H1 (cell line): ENCODE results near the gene GRM7. TPM values are rescaled to one million over a fixed set of nuclear protein-coding genes. Genes with fewer than 3 reads are reported as not detected.

Experiments
- CTCF ChIA-PET: fragments of 300-600 bp; sonication (Branson Sonifier 250); formaldehyde crosslinking; loops from one replicate; lab custom pipeline; 2021; ENCODE audit not compliant: partially characterized antibody; lab: Charles Lee
- POLR2A ChIA-PET: fragments of 300-600 bp; sonication (Branson Sonifier 250); formaldehyde crosslinking; loops from one replicate; lab custom pipeline; 2021; ENCODE audit warnings: inconsistent platforms; ENCODE audit not compliant: partially characterized antibody; lab: Charles Lee
- DNase-seq, 2 experiments: peaks; one replicate each; pipeline versions ENCODE4 v3.0.0 to v3.0.0-alpha.2; 2010 to 2022; ENCODE audit warnings: low spot score in 2 of 2, low read depth in 1 of 2, mixed read lengths in 1 of 2
- FAIRE-seq: peaks from 2 replicates; lab custom pipeline; 2011; peaks lifted over from hg19 to GRCh38; lab: Jason Lieb, UNC
- H2AFZ ChIP-seq: 2 replicates; pipeline ENCODE4 v1.8.1; 2012; ENCODE audit warnings: low read length, inconsistent platforms
- H2AK5ac ChIP-seq: 2 replicates; pipeline ENCODE4 v1.6.1; 2013; ENCODE audit warnings: low read depth, low read length
- H2BK120ac ChIP-seq: replicated peaks from 2 replicates; pipeline ENCODE3; 2013; ENCODE audit warnings: low read depth, low read length, inconsistent platforms
- H2BK12ac ChIP-seq: 2 replicates; pipeline ENCODE4 v1.6.1; 2013; ENCODE audit warnings: low read depth, low read length
- H2BK15ac ChIP-seq: 2 replicates; pipeline ENCODE4 v1.6.1; 2013; ENCODE audit warnings: low read length
- H2BK20ac ChIP-seq: 2 replicates; pipeline ENCODE4 v1.6.1; 2013; ENCODE audit warnings: low read length
- H2BK5ac ChIP-seq: 2 replicates; pipeline ENCODE4 v1.6.1; 2013; ENCODE audit warnings: low read depth, low read length
- H3K14ac ChIP-seq: 2 replicates; pipeline ENCODE4 v1.6.1; 2013; ENCODE audit warnings: inconsistent platforms; ENCODE audit not compliant: insufficient read length
- H3K18ac ChIP-seq: 2 replicates; pipeline ENCODE4 v1.6.1; 2013; ENCODE audit warnings: low read length; ENCODE audit errors: extremely low read depth
- H3K23ac ChIP-seq: 2 replicates; pipeline ENCODE4 v1.6.1; 2013; ENCODE audit warnings: inconsistent platforms; ENCODE audit not compliant: insufficient read length
- H3K23me2 ChIP-seq: 2 replicates; pipeline ENCODE4 v1.6.1; 2013; ENCODE audit warnings: low read depth, low read length
- H3K27ac ChIP-seq: 2 replicates; pipeline ENCODE4 v1.6.1; 2011; ENCODE audit warnings: low read depth, low read length, inconsistent platforms
- H3K27me3 ChIP-seq, 4 experiments: replicated peaks in 1 of 4; 1 replicate in 1 of 4; 2 replicates in 3 of 4; pipeline versions ENCODE4 v1.6.1 to v1.8.1; 2011 to 2013; ENCODE audit warnings: low read length in 3 of 4, mild to moderate bottlenecking in 3 of 4, inconsistent platforms in 2 of 4, mixed read lengths in 2 of 4, moderate library complexity in 1 of 4; ENCODE audit not compliant: control insufficient read depth in 3 of 4, insufficient read depth in 3 of 4; ENCODE audit errors: extremely low read depth in 1 of 4
- H3K36me3 ChIP-seq, 4 experiments: 2 replicates each; pipeline versions ENCODE4 v1.6.1 to v1.8.1; 2011 to 2013; ENCODE audit warnings: mild to moderate bottlenecking in 4 of 4, low read length in 3 of 4, moderate library complexity in 2 of 4, control low read depth in 1 of 4, inconsistent platforms in 1 of 4; ENCODE audit not compliant: insufficient read depth in 4 of 4, control insufficient read depth in 2 of 4
- H3K4ac ChIP-seq: replicated peaks from 2 replicates; pipeline ENCODE3; 2013; ENCODE audit warnings: low read length, low read depth, mixed read lengths, inconsistent platforms; ENCODE audit not compliant: insufficient read length
- H3K4me1 ChIP-seq, 4 experiments: replicated peaks in 1 of 4; 1 replicate in 1 of 4; 2 replicates in 3 of 4; pipeline versions ENCODE4 v1.6.1 to v1.8.1; 2011 to 2013; ENCODE audit warnings: low read length in 3 of 4, inconsistent platforms in 2 of 4, mixed read lengths in 1 of 4; ENCODE audit not compliant: insufficient read depth in 4 of 4, control insufficient read depth in 3 of 4
- H3K4me2 ChIP-seq, 2 experiments: 2 replicates each; pipeline versions ENCODE4 v1.6.1 to v1.8.1; 2011 to 2013; ENCODE audit warnings: low read depth in 2 of 2, low read length in 2 of 2, control low read depth in 1 of 2, inconsistent platforms in 1 of 2, mild to moderate bottlenecking in 1 of 2; ENCODE audit not compliant: insufficient read depth in 1 of 2
- H3K4me3 ChIP-seq, 4 experiments: fragments of 200-600, 300-600 bp in 1 of 4; sonication (generic), shearing (Covaris generic), sonication (Bioruptor Twin) in 1 of 4; 2 replicates each; pipeline versions ENCODE4 v1.5.1 to v1.8.1; 2011 to 2016; ENCODE audit warnings: low read length in 4 of 4, low read depth in 3 of 4, control low read depth in 2 of 4, inconsistent platforms in 2 of 4, mild to moderate bottlenecking in 2 of 4, mixed read lengths in 1 of 4, moderate library complexity in 1 of 4; ENCODE audit not compliant: insufficient read depth in 2 of 4; ENCODE audit errors: extremely low read depth in 1 of 4
- H3K56ac ChIP-seq: replicated peaks from 2 replicates; pipeline ENCODE3; 2013; ENCODE audit warnings: low read depth, mild to moderate bottlenecking, mixed read lengths, low read length, inconsistent platforms; ENCODE audit not compliant: insufficient read length
- H3K79me1 ChIP-seq: 2 replicates; pipeline ENCODE4 v1.6.1; 2013; ENCODE audit warnings: low read depth, low read length, control low read depth
- H3K79me2 ChIP-seq, 2 experiments: 2 replicates each; pipeline versions ENCODE4 v1.6.1 to v1.8.1; 2012 to 2013; ENCODE audit warnings: low read length in 2 of 2, mild to moderate bottlenecking in 2 of 2, inconsistent platforms in 1 of 2; ENCODE audit not compliant: insufficient read depth in 2 of 2, control insufficient read depth in 1 of 2
- H3K9ac ChIP-seq, 4 experiments: replicated peaks in 1 of 4; 1 replicate in 1 of 4; 2 replicates in 3 of 4; pipeline versions ENCODE4 v1.6.1 to v1.8.1; 2011 to 2013; ENCODE audit warnings: low read depth in 3 of 4, low read length in 3 of 4, control low read depth in 2 of 4, mild to moderate bottlenecking in 2 of 4, moderate library complexity in 2 of 4, inconsistent platforms in 1 of 4; ENCODE audit errors: extremely low read depth in 1 of 4
- H3K9me3 ChIP-seq, 2 experiments: 2 replicates each; pipeline versions ENCODE4 v1.6.1 to v1.8.1; 2012 to 2013; ENCODE audit warnings: mild to moderate bottlenecking in 2 of 2, moderate library complexity in 2 of 2, control low read depth in 1 of 2, inconsistent platforms in 1 of 2, low read depth in 1 of 2, low read length in 1 of 2, mixed read lengths in 1 of 2; ENCODE audit not compliant: insufficient read depth in 2 of 2
- H4K20me1 ChIP-seq, 2 experiments: replicated peaks in 1 of 2; 2 replicates each; pipeline versions ENCODE3 to v1.8.1; 2011 to 2013; ENCODE audit warnings: inconsistent platforms in 2 of 2, low read length in 2 of 2, mild to moderate bottlenecking in 1 of 2; ENCODE audit not compliant: insufficient read depth in 2 of 2, control insufficient read depth in 1 of 2
- H4K5ac ChIP-seq: 2 replicates; pipeline ENCODE4 v1.6.1; 2013; ENCODE audit warnings: low read length, low read depth, mixed read lengths, inconsistent platforms; ENCODE audit not compliant: insufficient read length
- H4K8ac ChIP-seq: 2 replicates; pipeline ENCODE4 v1.8.0; 2013; ENCODE audit warnings: mild to moderate bottlenecking, moderate library complexity, low read length, inconsistent platforms; ENCODE audit not compliant: insufficient read depth; ENCODE audit errors: extremely low read depth
- H4K91ac ChIP-seq: replicated peaks from 2 replicates; pipeline ENCODE3; 2013; ENCODE audit warnings: low read length, mixed read lengths, inconsistent platforms; ENCODE audit not compliant: insufficient read length
- CHD1 ChIP-seq: IDR thresholded peaks from 2 replicates; pipeline ENCODE4 v1.6.1; 2012; ENCODE audit warnings: low read depth, low read length, improper control_type of control experiment
- JUND ChIP-seq: IDR thresholded peaks from 2 replicates; pipeline ENCODE4 v1.6.1; 2011; ENCODE audit warnings: mild to moderate bottlenecking, improper control_type of control experiment, low read length
- POU5F1 ChIP-seq: IDR thresholded peaks from 2 replicates; pipeline ENCODE4 v1.6.1; 2011; ENCODE audit warnings: low read depth, mild to moderate bottlenecking, low read length, moderate library complexity
- SIX5 ChIP-seq: IDR thresholded peaks from 2 replicates; pipeline ENCODE4 v1.6.1; 2011; ENCODE audit warnings: mild to moderate bottlenecking, low read depth, low read length
- SRF ChIP-seq: IDR thresholded peaks from 2 replicates; pipeline ENCODE4 v1.6.1; 2011; ENCODE audit warnings: mild to moderate bottlenecking, low read depth, low read length, moderate library complexity
- WGBS, 2 experiments: shearing (Covaris generic) in 1 of 2; methylation state at CpG; one replicate each; pipeline versions ENCODE4 v1.1.6 to v1.1.7; 2013 to 2015; ENCODE audit warnings: low lambda C conversion rate in 2 of 2, mixed read lengths in 2 of 2, inconsistent platforms in 1 of 2, low coverage in 1 of 2, missing lambda C conversion rate in 1 of 2; ENCODE audit not compliant: insufficient replicate concordance in 2 of 2, insufficient coverage in 1 of 2, insufficient read length in 1 of 2; ENCODE audit errors: extremely low coverage in 1 of 2, missing lambda C conversion rate in 1 of 2; 5-methylcytosine and 5-hydroxymethylcytosine counted together
- polyA plus RNA-seq, 7 experiments: library from polyadenylated mRNA; depleted of rRNA in 3 of 7; stranded (reverse) in 5 of 7; unstranded in 2 of 7; fragments of >200 nt in 5 of 7; fragments of 200-250 nt in 2 of 7; gene quantifications; 1 replicate in 5 of 7; 2 replicates in 1 of 7; 4 replicates in 1 of 7; pipeline versions ENCODE4 v1.2.1 to v1.2.3, GENCODE V29; 2011 to 2013; ENCODE audit warnings: missing spikeins in 2 of 7, mixed read lengths in 2 of 7
- total RNA-seq: library from RNA; stranded (reverse); fragmentation: NEBNext Ultra II Directional; extraction: Animal tissue kit (Norgen Biotek cat#: 25700); gene quantifications from 2 replicates; pipeline ENCODE4 v1.2.1, GENCODE V29; 2021

GRM7 gene
- total and polyA plus RNA-seq, 2 of the 8 experiments (the other 6 are each of a cell fraction or from before 2014, with no cell fraction given) = 0.17 to 0.24 TPM

GRCh38 chr3:7682822-7683229 lies 821.9 kb downstream of the GRM7 start:
- no peak overlapping the region for H2AFZ ChIP-seq
- WGBS, 2 experiments = 25% methylated on average over 4 of the region's 4 CpGs; no CpG with 5 or more reads in 1 of the 2 experiments
- no peak overlapping the region for H4K5ac ChIP-seq
- FAIRE-seq (no peak), DNase-seq (no peak)
- H3K23me2 ChIP-seq = no peaks in the 10 kb centered on the region
- no peak overlapping the region for H3K18ac ChIP-seq
- no peak overlapping the region for H2AK5ac ChIP-seq
- H2BK20ac ChIP-seq = no peak overlapping the region
- H3K27me3 ChIP-seq = no peaks in the 10 kb centered on the region
- H3K14ac ChIP-seq = no peak overlapping the region
- H4K20me1 ChIP-seq = no peaks in the 10 kb centered on the region
- H3K27ac ChIP-seq = peak overlapping the region; percentile 30; the same call in 1 of the 2 replicates
- H4K91ac ChIP-seq = no peak overlapping the region
- H3K36me3 ChIP-seq = 0 out of 8 replicates have a peak, but pooled peaks cover 0 to 2% (median 0%) of the 10 kb centered on the region in 4 experiments
- ChIA-PET POLR2A (interaction anchor here (0.5 kb wide), 1 partner anchor 104 kb away, joined by 3 read pairs; no protein-coding TSS in a partner anchor), CTCF (interaction anchor here (1.0 to 1.1 kb wide), 2 partner anchors 15 to 830 kb away, joined by 3 read pairs; no protein-coding TSS in a partner anchor)
- TF ChIP-seq POU5F1 (no peak), CHD1 (no peak), SRF (peak; percentile 66; the same call in 1 of the 2 replicates), SIX5 (no peak), JUND (no peak)
- no peak overlapping the region for H2BK12ac ChIP-seq
- H3K79me2 ChIP-seq = no peaks in the 10 kb centered on the region
- H3K4ac ChIP-seq = no peak overlapping the region
- no peak overlapping the region for H4K8ac ChIP-seq
- H2BK120ac ChIP-seq = no peak overlapping the region
- H3K4me3 ChIP-seq = peak overlapping the region in 1 of 4 experiments; percentile 17; a peak in 1 of 8 replicates
- H2BK15ac ChIP-seq = no peak overlapping the region
- no peak overlapping the region for H3K23ac ChIP-seq
- no peaks in the 10 kb centered on the region for H3K79me1 ChIP-seq
- H2BK5ac ChIP-seq = no peak overlapping the region
- H3K9me3 ChIP-seq = peaks cover 5 to 6% of the 10 kb centered on the region in 2 experiments; a peak in 1 of 4 replicates
- H3K4me1 ChIP-seq = peaks cover 0 to 12% (median 1%) of the 10 kb centered on the region in 4 experiments; a peak in 2 of 7 replicates
- peak overlapping the region; percentile 28 to 43; a peak in 3 of 4 replicates for H3K4me2 ChIP-seq
- no peak overlapping the region for H3K56ac ChIP-seq
- no peak overlapping the region for H3K9ac ChIP-seq
